ENCODE measurements around the gene NAV3. TPM values are rescaled to one million over a fixed set of nuclear protein-coding genes. Genes with fewer than 3 reads are reported as not detected.

The NAV3 gene
- total and polyA plus RNA-seq, 9 of the 15 experiments (the other 6 are each of a cell fraction or from before 2014, with no cell fraction given): 0.04 TPM; not detected in 8

- TF ChIP-seq, protein P1, sequence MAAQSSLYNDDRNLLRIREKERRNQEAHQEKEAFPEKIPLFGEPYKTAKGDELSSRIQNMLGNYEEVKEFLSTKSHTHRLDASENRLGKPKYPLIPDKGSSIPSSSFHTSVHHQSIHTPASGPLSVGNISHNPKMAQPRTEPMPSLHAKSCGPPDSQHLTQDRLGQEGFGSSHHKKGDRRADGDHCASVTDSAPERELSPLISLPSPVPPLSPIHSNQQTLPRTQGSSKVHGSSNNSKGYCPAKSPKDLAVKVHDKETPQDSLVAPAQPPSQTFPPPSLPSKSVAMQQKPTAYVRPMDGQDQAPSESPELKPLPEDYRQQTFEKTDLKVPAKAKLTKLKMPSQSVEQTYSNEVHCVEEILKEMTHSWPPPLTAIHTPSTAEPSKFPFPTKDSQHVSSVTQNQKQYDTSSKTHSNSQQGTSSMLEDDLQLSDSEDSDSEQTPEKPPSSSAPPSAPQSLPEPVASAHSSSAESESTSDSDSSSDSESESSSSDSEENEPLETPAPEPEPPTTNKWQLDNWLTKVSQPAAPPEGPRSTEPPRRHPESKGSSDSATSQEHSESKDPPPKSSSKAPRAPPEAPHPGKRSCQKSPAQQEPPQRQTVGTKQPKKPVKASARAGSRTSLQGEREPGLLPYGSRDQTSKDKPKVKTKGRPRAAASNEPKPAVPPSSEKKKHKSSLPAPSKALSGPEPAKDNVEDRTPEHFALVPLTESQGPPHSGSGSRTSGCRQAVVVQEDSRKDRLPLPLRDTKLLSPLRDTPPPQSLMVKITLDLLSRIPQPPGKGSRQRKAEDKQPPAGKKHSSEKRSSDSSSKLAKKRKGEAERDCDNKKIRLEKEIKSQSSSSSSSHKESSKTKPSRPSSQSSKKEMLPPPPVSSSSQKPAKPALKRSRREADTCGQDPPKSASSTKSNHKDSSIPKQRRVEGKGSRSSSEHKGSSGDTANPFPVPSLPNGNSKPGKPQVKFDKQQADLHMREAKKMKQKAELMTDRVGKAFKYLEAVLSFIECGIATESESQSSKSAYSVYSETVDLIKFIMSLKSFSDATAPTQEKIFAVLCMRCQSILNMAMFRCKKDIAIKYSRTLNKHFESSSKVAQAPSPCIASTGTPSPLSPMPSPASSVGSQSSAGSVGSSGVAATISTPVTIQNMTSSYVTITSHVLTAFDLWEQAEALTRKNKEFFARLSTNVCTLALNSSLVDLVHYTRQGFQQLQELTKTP (IDR thresholded peaks at IDR 0.05; ENCODE audit: low read depth in 1 of 2, partially characterized antibody in 2 of 2): no peak
- no peak for TF ChIP-seq POLR3A (IDR thresholded peaks at IDR 0.05; ENCODE audit: borderline replicate concordance, extremely low read depth, insufficient read depth, insufficient read length)
Observed at GRCh38 chr12:78095623-78096022, 264.9 kb downstream of the NAV3 start (continued).

DNA sequence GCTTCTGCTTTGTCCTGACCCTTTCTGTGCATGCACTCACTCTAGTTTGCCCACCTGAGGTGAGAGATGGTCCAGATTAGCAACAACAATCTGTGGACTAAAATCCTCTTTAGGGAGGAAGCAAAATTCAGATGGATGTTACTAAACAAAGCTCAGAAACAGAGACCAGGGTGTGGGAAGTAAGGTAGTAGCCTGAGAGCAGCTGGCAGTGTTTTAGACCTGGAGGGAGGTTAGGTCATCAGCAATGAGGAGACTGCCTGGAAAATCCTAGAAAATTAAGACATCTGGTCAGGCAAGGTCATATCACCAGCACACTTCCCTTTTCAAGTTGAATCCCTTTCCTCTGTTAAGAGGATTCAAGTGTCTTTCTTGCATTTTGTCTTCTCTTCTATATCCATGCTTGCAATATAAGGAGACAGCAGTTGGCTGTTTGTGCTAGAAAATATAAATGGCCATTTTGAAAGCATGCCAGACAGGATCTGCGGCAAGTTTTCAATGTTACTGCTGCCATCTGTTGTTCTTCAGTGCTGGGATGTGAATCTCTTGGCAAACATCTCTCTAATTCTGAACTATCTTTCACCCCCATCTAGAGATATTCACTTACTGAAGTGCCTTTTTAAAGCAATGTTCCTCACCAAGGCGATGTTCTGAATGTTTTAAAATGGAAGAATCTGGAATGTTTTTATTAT is 266.4 kb downstream of the NAV3 start:
- ChIA-PET POLR2A (no interaction called here), CTCF (ENCODE audit: low intra/inter-chr PET ratio) (no interaction called here)
- no peak overlapping the region for H3K4me3 ChIP-seq
- no peaks in the 10 kb centered on the region for H3K9me1 ChIP-seq (ENCODE audit: control insufficient read depth, insufficient read depth, low read length)
- ATAC-seq (no peak), DNase-seq (ENCODE audit: extremely low read depth in 1 of 4, low spot score in 3 of 4) (no peak), FAIRE-seq (no peak)
- TF ChIP-seq ETV6 (IDR thresholded peaks at IDR 0.05; ENCODE audit: borderline replicate concordance in 1 of 2, low read depth in 2 of 2, low read length in 1 of 2) (no peak), ETV6 (CRISPR knock-in tag; IDR thresholded peaks at IDR 0.05; ENCODE audit: borderline replicate concordance) (no peak), CTBP1 (IDR thresholded peaks at IDR 0.05; ENCODE audit: borderline replicate concordance) (no peak), MCM7 (IDR thresholded peaks at IDR 0.05) (no peak)
- no peaks in the 10 kb centered on the region for H3K36me3 ChIP-seq (ENCODE audit: control insufficient read depth, insufficient read depth, low read length)
- no peaks in the 10 kb centered on the region for H3K9me3 ChIP-seq (replicated peaks; ENCODE audit: control insufficient read depth, insufficient read depth, low read depth, low read length)
- no peaks in the 10 kb centered on the region for H3K4me1 ChIP-seq (replicated peaks in 1 of 2; ENCODE audit: control insufficient read depth in 2 of 2, insufficient read depth in 2 of 2, low read length in 2 of 2)
- H3K79me2 ChIP-seq (ENCODE audit: control insufficient read depth, insufficient read depth, low read length): no peaks in the 10 kb centered on the region
- no TSS peak for BruUV-seq (replicated peaks)
- H2AFZ ChIP-seq (ENCODE audit: low read depth, low read length): no peak overlapping the region
- H3K27ac ChIP-seq (ENCODE audit: extremely low read depth, low read depth, low read length): no peak overlapping the region
- no peak overlapping the region for H3K4me2 ChIP-seq (ENCODE audit: insufficient read depth, low read length)
- 0% methylated on average over 2 of the region's 2 CpGs for WGBS (ENCODE audit: insufficient coverage, low coverage, missing lambda C conversion rate)
- in situ Hi-C loops (cut with MboI) (no loop called here), intact Hi-C loops (cut with micrococcal nuclease) (no loop called here)
- no peaks in the 10 kb centered on the region for H4K20me1 ChIP-seq (replicated peaks; ENCODE audit: control insufficient read depth, insufficient read depth, low read length)
- H3K9ac ChIP-seq (ENCODE audit: insufficient read depth in 1 of 2, low read depth in 2 of 2, low read length in 2 of 2): no peak overlapping the region
- H3K27me3 ChIP-seq (ENCODE audit: control insufficient read depth in 2 of 2, insufficient read depth in 2 of 2, low read length in 2 of 2): no peaks in the 10 kb centered on the region
